HG02870 (cell line): ENCODE results near the gene PROX1.

Experiments used
- ATAC-seq: cut with Tn5 transposase; IDR thresholded peaks from one replicate; pipeline ENCODE4 v1.9.1; 2021; ENCODE audit warnings: mild to moderate bottlenecking, moderate library complexity; ENCODE audit not compliant: unreplicated experiment

Gene PROX1

GRCh38 chr1:213979751-213980586, 7.8 kb upstream of the PROX1 start:
- no peak for ATAC-seq

DNA sequence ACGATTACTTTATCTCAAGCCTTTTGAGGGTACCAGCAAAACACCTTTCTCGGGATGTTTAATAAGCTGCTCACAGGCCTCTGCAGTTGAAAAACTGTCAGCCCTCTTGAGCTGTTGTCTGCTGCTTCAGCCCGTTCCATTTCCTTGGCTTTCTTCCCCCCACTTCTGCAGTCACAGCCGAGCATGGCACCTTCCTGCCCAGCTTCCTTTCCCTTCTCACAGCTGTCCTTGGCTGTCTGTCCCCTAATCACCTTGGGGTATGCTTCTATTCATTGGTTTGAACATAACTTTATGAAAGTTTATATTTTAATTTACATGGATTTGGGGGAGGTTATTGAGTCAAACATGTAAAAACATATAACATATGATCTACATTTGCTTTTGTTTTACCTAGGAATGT, 6.9 kb upstream of the PROX1 start:
- ATAC-seq = no peak

GRCh38 chr1:213982289-213982671, 5.5 kb upstream of the PROX1 start:
- ATAC-seq = no peak

GRCh38 chr1:213982672-213983492, 4.9 kb upstream of the PROX1 start:
- ATAC-seq = no peak

DNA sequence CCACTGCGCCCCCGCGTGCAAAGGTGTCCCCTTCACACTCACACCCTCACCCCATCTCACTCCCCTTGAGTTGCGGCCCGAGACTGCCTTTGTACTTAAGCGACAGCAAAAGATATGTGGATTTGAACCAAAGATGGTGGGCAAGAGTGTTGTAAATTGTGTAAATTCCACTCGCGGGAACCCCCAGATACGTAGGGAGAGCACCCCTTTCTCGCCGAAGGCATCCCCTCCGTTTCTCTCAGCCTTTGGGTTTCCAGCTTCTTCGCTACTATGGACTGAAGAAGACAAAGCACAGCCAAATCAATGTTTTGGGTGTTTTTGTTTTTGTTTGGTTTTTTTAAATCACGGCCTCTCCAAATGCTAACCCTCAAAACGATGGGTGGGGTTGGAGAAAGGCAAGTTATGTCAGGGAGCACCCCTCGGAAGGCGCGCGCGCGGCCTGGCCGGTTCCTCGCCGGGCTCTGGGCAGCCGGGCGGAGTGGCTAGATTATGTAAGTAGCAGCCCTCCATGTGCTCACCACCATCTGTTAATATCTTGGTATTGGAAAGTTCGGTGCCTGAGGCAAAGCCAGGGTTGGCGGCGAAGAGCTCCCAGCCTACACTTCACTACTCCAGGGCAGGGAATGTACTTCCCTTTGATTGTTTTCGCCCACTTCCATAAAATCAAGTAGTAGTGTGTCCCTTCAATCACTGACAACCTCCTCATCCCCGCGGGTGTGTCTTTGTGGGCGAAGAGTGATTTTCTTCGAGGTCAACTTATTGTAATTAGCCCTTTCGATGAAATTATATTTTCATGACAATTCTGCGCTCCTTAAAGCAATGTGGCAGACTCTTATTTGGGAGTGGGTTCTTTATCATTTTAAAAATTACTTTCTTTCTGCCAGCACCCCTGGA, 4.0 kb upstream of the PROX1 start:
- no peak for ATAC-seq

GRCh38 chr1:213984387-213985208, 3.2 kb upstream of the PROX1 start:
- no peak for ATAC-seq

DNA sequence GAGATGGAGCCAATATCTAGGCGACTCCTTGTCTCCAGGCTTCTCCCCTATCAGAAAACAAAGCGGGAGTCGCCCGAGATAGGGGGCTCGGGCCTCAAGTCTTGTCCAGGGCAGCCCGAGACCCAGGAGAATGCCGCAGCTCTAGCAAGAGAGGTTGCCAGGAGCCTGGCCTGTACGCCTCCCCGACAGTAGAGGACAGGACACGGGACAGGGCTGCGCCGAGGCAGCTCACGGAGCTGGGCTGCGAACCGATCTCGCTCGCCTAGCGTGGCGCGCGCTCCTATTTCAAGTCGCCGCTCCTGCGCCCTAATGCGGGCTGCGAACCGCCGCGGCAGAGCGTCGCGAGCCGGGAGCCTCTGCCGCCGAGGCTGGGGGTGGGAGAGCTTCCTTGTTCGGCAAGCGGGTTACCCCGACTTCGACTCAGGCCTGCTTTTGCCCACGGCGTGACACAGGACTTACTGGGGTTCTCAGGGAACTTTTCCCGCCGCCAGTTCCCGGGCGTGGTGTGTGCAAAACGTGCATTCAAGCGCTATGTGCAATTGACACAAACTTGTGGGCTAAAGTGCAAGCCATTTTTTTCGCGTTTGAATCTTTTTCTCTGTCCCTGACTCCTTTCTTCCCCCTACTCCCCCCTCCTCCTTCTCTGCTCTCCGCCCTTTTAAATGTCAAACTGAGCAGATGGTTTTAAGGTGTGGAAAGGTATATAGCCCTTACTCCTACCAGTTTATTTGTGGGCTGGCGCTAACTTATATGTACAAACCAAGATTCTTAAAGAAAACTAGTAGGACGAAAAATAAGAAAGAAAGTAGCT, 2.4 kb upstream of the PROX1 start:
- ATAC-seq = no peak

GRCh38 chr1:213986020-213986924, 1.5 kb upstream of the PROX1 start:
- ATAC-seq = no peak

DNA sequence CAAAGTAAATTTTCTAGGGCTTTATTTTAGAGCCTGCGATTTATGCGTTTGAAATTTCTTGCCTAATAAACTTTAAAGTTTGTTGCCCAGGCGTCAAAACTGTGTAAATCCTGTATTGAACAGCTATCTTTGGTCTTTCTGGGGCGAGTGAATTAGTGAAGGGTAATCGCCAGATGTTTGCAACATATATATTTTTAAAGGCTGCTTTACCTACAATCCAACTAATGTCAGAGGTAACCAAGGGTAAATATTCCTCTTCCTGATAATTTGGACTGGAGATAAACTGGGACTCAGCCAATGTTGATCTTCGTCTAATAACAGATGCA, 885 bp upstream of the PROX1 start:
- ATAC-seq = no peak

DNA sequence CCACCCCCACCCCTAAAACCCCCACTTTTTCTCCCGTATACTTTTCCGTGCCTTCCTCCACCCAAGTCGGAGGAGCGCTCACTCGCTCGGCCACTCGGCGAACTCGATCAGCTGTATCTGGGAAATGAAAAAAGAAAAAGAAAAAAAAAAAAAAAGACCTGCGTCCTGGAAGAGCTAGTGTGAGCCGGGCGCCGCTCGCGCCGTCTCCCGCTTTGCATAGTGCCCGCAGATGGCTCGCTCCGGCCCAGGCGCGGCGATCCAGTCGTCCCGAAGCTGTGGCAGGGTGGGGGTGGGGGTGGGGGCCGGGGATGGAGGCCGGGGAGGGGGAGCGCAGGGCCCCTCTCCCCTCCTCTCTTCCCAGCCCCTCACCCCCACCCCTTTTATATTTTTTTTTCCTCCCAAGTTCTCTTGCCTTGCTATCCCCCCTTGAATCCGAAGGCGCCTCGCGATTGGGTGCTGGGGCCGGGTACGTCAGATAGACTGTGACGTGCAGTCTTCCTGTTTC, 299 bp upstream of the PROX1 start:
- peak; percentile 17 for ATAC-seq

GRCh38 chr1:213988507-213989001, 781 bp downstream of the PROX1 start:
- ATAC-seq = peak; percentile 5

DNA sequence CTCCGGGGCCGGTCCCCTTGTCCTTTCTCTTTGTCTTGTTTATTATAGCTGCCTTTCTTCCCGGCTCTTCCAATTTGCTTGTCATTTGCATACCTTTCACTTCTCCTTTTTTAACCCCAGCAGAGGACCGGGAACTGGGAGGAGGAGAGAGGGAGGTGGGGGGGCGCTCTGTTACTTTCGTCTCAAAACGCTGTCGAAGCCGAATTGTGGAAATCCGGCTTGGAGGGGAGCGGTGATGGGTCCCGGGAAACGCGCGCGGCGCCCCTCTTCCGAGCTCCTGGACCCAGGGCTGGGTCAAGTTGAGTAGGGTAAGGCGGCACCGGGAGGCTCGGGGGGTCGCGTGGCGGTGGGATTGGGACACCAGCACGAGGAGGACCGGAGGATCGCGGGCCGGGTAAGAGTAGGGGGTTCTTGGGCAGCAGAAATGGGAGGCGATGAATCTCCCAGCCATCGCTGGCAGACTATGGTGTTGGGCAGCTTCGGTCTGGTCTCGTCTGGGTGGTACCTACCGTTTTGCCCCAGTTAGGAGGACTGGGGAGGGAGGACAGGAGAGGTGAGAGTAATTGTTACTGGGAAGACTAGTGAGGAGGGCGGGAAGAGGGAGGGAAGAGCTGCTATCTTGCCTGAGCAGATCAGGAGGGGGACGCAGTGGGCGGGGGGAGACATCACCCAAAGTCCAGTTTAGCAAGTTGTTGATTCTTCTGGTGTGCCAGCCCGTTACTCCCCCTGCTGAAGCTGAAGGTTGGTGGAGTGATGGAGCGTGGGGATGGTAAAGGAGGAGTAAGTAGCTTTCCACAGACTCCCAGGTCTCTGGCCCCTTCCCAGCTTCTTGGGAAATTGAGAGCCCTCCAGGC, 1.5 kb downstream of the PROX1 start:
- ATAC-seq = peak; percentile 39

- no peak for ATAC-seq
These were observed 6.2 kb downstream of the PROX1 start for GRCh38 chr1:213993929-213994328.

DNA sequence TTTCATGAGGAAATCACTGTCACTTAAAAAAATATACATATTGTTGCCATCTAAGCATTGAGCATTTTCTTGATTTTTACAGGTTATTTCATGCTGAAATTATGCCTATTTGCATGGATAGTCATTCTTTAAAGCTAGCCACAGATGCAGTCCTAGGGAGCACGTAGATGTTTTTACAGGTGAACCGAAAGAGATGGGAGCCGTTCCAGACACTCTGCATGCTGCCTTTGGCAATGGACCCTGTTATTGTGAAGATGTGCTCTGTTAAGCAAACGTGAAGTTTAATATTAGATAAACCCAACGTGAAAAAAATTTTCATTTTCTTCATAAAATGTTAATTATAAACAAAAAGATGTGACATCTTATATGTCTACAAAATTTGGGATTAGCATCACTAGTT, 7.1 kb downstream of the PROX1 start:
- no peak for ATAC-seq

GRCh38 chr1:213995603-213996002, 7.8 kb downstream of the PROX1 start:
- no peak for ATAC-seq

GRCh38 chr1:213996320-213997037, 8.7 kb downstream of the PROX1 start:
- ATAC-seq = no peak
